Non-pigmented ciliary epithelial cell (primary cell): ENCODE results near the gene TARS3.

Experiments used
- DNase-seq: peaks from one replicate; pipeline ENCODE4 v3.0.0-alpha.2; 2010; ENCODE audit warnings: low read depth

The TARS3 gene

DNA sequence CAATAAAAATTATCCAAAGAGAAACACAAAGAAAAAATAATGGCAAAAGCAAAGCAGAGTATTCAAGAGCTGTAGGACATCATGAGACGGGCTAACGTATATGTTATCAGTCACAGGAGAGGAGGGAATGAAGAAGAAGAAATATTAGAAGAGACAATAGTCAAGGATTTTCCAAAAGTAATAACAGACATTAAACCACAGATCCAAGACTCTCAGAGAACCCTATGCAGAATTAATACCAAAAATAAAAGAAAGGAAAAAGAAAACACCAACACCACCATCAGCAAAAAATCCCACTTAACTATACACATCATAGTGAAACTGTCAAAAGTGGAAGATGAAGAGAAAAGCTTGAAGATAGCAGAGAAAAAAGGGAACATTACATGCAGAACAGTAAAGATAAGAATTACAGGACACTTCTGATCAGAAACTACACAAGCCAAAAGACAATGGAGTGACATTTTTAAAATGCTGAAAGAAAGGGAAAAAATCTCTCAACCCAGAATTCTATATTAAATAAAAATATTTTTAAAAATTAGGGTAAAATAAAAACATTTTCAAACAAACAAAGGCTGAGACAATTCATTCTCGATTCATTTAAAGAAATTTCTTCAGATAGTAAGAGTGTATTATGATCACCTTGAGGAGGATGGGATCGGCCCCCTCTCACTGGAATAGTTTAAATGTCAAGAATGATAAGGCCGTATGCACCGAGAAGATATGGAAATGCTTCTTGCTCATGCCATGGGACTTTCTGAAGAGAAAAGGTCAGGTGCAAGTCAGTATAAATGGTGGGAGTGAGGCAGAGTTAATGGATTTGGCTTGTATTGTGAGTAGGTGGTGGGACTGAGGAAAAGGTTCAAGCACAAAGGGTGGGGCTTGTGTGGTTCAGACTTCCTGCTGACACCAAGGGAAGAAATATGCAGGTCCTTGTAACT lies 100.6 kb downstream of the TARS3 start:
- no peak for DNase-seq

DNA sequence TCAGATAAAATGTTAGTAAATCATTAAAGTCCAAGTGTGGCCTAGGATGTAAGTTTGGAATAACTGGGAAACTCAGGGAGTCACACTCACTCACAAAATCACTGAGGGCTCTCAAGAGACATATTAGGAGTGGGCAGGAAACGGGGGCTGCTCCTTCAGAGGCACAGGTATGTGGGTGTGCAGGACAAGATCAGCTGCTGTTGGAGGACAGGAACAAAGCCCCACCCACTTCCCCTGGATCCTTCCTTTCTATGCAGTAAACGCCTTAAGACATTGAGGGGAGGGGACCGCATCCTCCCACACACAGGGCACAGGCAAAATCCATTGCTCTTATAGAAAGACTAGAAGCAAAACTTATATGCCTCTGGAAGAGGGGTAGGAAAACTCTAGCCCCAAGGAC lies 102.3 kb downstream of the TARS3 start:
- no peak for DNase-seq

DNA sequence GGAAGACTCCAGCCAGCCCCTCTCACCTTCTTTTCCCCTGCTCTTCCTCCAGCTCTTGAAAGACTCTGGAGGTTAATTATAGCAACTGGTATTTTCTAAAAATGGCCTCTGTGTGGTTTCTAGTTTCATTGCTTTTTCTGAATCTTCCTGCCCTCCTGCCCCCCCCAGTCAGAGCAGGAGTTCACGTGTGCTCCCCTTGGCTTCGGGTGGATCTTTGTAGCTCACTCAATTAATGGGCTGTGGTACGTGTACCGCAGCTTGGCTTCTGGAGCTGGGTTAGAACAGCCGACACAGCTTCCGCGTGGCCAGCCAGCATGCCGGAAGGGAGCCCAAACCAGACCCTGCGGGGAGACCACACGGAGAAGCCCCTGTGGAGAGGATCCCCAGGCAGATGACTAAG lies 103.6 kb downstream of the TARS3 start:
- DNase-seq: no peak

DNA sequence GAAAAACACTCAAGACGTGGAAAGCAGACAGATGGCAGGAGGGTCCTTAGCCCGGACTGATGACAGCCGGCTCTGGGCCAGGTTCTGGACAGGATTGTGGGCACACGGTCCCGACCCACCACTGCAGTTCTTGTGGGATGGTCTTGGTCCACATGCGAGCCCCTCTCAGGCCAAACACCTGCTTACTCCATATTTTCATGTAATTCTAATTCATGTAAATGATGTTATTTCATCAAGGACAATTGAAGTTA lies 104.7 kb downstream of the TARS3 start:
- DNase-seq: no peak

DNA sequence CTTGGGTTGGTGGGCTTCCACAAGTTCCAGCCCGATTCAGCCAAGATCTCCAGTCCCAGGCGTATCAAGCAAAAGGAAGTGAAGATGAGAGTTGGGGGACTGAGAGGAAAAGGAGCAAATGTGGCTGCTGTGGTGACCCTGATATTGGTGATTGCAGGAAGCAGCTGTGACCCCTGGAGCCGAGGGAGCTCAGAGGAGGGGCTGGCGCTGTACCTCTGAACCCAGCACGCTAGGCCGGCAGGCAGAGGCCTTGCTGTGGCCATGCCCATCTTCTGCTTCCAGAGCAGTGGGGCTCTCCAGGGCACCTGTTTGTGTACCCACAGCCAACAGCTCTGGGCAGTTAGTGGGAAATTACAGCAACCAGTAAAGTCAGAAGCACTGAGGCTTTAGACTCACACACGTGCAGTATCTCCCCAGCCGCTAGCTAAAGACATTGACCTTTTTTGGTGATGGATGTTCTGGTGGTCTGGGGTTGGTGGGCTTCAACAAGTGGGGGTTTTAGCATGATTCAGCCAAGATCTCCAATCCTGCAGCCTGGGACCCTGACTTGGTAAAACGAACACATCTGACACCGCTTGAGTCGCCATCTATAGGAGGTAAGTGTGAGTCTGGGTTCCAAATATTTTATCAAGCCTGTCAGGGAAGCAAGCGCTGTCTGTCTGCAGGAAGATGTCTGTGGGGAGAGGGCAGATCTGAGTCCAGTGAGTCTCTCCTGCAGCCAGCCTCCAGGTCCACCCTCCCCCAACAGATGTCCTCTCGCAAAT lies 105.2 kb downstream of the TARS3 start:
- no peak for DNase-seq

DNA sequence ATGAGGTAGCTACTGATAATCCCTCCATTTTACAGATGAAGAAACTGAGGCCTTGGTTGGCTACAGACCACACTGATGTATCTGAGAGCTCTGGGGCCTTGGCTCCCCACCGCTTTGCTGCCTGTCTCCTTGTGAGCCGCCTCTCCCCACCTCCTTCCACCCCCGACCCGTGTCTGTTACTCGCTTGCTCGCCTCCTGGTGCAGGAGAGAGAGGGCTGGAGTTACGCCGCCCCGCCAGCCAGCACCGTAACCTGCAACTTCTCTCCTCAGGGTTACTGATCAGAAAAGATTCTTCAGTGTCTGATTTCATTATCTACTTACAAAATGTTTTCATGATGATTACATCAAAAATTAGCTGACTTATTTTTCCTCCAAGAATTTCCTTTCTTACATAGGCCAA lies 106.2 kb downstream of the TARS3 start:
- DNase-seq: no peak

DNA sequence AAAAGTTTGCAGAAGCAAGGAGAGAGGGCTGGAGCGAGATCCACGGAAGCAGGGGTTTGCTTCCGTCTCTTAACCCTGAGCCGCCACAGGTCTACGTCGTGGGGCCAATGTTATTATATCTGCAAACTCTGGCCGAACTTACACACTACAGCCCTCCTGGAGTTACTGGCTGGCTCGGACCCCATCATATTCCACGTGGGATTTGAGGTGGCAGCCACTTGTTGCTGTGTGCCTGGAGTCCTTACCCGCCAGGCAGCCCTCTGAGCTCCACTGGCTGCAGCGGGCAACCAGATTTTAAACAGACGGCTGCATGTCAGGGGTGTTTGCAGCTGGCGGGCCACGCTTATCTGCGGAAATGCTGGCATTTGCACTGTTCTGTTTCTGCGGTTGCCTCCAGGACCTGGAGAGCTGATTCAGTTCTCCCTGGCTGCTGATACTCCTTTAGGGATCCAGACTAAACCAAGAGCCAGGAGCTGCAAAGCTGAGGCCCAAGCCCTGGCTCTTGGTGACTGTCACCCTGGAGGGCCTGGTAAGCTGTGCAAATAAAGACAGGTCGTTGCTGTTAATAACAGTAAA lies 106.8 kb downstream of the TARS3 start:
- no peak for DNase-seq

DNA sequence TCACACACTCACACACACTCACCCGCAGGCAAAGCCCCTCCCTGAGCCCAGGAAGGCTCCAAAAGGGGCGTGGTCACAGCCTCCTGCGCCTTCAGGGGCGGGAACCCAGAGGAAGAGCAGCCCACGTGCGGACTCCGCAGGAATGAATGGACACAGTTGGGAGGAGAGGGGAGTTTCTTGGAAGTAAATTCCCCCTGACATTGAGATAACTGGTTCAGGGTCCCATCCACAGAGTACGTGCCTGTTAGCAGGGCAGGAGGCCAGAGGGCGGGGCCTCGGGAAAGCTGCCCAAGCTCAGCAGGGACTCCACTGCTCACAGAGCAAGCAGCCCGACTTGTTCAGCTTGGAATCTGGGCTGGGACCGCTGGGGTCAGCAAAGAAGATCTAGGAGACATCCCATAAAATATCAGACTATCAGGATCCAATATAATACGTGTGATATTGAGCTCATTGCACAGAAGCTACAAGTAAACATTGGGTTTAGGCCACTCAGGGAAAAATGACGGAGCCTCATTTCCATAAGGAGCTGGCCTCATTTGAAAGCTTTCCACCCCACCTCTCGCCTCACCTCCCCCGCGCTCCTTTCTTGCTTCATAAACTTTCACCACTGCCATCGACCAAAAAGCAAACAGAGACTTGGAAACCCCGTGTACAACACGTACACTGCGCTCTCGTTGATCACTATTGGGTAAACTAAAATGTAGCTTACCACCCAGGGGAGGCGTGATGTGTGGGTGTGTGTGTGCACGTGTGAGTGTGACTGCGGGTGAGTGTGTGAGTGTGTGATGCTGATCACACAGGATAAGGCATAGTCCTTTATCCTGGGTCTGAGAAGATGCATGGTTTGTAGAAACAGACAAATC lies 108.1 kb downstream of the TARS3 start:
- no peak for DNase-seq

DNA sequence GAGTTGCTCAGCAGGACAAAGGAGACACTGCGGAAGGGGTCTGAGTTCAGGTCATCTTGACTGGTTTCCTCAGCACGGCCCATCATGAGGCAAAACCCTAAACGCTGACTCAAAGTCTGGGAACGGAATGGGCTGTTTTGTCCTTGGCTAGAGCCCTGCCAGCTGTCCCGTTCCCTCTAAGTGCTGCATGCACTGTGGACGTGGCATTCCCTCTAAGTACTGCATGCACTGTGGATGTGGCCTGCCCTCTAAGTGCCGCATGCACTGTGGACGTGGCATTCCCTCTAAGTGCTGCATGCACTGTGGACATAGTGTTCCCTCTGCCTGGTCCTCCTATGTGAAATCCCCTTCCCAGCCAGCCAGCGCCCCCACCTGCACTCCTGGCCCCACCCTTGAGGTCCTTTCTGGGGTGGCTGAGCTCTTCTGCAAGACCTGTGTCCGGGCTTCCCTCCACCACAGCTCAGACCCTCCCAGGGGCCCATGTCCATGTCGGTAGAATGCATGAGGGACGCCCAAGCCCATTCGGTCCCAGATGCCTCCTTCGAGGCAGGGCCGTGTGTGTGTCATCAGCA lies 108.8 kb downstream of the TARS3 start:
- no peak for DNase-seq

DNA sequence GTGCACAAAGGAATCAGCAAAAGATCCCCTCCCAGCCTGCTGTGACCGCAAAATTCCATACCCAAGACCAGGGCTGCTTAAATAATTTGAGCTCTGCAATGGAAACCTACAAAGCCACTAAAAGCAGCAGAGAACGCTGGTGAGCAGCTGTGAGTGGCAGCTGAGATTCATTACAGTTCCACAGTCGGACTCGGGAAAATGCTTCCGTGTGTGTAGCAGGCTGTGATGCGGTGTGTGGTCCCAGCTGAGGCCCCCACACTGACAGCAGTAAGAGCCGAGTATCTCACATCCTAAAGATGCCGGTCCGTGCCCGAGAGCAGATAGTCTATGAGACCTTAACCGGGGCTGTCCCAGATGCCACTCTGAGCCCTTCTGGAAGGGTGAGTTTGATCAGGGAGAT lies 109.5 kb downstream of the TARS3 start:
- DNase-seq: no peak

DNA sequence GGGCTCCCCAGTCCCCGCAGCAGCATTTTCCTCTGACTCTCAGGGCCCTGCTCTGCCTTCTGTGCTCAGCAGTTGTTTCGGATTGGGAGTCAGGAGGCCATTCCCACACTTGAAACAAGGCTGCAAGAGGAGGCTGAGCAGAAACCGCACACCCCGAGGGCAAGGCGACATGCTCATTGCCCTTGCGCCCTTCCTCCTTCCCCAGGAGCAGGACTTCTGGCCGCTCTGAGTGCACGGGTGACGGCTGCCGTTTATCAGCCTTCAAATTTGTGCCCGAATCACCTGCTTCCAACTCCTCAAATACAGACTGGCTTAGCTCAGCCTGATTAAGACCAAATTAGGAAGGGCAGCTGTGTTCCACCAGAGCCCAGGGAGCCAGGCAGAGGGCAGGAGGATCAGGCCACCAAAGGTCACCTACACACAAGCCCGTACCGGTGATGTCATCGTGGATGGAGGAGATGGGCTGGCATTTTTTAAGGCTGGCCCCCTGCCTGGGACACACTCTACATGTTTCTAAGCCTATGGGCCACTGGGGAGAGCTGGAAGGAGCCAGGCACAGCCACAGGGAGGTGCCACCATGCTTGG lies 110.2 kb downstream of the TARS3 start:
- DNase-seq: no peak

DNA sequence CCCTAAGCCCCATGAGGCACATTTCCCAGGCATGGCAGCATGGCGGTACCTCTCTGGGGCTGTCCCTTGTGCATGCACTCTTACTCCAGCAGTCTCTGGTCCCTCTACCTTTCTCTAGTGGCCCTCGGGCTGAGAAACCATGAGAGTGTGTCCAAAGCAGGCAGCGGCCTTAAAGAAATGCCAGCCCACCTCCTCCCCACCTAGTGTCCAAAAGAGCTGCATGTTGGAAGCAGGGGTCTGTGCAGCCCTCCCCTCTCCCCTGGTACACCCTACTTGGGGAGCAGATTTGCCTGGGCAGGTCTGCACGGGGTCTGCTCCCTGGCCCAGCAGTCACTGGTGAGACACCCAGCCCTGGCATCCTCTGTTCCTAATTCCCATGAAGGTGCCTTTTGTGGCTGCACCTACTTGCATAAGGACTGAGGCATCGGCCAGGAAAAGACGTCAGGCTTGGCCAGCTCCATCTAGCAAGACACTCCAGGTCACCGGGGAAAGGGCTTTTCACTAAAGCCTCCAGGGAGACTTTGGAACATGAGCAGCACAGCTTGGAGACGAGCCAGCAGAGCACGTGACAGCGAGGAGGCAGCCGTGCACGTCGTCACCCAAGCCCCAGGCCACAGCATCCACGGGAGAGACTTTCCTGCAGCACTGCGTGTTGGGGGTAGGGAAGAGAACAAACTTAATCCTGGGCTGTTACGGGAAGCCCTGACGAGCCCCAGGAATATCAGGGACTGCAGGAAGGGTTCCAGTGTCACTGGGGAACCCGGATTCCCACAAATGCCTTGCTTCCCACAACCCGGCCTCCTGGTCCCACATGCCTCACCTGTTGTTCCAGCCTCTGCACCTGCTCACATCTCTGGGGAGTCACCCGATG lies 110.9 kb downstream of the TARS3 start:
- no peak for DNase-seq

DNA sequence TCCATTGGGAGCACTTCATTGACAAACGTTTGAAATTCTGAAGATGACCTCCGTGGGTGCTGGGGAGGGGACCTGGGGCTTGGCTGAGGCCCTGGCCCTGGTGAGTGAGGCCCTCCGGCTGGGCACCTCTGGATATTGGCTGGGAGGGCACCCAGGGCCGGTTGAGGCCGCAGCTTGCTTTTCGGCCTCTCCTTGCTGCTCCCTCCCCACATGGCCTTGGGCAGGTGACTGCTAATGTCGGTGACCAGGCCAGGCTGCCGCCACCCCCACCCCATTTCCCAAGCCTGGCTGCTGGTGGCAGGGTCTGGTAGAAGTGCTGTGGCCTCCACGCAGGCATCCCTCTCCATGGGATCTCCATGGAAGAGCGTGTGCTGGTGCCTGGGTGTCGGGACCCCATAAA lies 111.6 kb downstream of the TARS3 start:
- DNase-seq: no peak

DNA sequence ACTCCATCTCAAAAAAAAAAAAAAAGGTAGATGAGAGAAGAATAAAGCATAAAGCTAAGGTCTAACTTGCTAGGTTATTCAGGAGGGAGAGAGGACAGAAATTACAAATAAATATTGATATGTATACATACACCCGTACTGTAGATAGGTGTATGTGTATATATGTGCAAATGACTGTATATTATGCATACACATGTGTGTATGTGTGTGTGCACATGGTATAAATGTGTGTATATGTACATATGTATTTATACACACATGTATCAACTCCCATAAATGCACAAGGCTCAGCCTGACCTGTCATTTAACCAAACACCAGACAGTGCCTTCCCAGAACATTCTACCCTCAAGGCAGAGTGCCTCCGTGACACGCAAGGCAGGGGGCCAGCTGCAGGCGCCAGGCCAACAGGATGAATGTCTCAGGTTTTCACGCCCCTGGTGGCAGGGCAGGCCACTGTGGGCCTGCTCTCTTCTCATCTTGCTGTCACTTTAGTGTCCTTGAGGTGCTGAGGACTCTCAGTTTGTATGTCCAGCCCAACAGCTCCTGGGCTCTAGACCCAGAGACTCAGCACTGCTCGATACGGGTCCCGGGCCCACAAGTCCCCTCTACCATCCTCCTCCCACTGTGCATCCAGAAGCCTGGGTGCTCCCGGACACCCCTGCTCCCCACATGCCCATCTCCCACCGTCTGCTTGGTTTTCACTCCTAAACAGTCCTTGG lies 112.5 kb downstream of the TARS3 start:
- no peak for DNase-seq

DNA sequence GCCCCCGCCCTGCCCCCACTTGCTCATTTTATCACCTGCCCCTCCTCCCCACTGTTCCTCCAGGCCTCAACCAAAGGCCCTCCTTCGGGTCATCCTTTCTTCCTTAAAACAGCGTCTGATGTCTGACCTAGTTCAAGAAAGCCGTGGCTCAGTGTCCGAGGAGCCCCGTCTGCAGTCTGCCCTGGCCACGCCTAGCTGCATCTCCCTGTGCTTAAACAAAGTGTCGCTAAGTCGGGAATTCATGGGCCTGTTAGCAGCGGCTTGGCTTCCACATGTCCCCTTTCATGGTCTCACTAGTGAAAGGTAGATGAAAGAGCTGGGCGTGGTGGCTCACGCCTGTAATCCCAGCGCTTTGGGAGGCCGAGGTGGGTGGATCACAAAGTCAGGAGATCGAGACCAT lies 113.3 kb downstream of the TARS3 start:
- no peak for DNase-seq

DNA sequence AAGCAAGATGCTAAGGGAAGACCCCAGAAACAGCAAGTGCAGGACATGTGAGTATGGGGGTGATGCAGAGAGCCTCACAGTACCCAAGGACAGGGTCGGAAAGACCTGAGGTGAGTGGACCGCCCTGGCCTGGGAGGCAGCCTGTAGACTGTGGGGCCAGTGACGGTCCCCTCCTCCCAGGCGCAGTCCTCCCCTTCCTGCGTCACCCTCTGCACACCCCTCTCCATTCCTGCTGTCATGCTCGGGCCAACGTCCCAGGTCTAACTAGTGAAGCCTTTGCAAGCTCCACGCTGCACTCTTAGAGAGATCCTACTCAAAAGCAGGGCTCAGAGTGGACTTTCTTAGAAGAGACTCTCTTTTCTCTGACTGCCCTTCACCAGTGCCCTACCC lies 113.7 kb downstream of the TARS3 start:
- DNase-seq: no peak

DNA sequence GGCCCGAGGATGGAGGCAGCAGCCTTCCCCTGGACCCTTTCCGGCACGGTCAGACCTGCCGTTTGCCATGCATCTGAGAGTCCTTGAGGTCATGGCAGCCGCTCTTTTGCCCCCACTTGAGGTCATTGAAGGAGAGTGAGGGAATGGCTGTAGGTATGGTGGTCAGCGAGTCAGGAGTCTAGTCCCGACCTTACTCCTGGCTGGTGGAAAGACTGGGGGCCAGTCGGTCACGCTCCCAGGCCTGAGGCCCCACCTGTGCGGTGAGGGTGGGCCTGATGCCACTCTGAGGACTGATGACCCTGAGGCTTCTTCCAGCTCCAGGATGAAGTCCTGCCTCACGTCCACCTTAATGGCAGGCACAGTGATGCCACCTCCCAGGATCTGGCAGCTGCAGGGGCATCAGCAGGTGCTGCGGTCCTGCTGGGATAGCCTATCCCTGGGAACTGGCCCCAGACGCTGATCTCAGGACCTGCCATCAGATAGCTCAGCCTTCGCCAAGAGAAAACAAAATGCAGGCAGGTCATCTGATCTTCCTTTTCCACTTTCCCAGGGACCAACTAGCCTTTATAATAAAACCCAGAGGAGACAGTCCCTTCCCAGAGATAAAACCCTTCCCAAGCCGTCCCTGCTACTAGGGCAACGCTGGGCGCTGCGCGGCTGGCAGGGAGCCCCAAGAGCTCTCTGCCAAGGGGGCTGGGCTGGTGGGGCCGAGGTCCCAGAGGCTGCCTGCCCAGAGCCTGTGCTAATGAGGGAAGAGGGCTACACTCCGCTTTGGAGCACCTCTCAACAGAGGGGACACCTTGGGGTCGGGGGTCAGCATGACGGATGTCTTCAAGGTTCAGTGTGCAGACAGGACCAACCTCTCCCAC lies 114.3 kb downstream of the TARS3 start:
- DNase-seq: no peak

DNA sequence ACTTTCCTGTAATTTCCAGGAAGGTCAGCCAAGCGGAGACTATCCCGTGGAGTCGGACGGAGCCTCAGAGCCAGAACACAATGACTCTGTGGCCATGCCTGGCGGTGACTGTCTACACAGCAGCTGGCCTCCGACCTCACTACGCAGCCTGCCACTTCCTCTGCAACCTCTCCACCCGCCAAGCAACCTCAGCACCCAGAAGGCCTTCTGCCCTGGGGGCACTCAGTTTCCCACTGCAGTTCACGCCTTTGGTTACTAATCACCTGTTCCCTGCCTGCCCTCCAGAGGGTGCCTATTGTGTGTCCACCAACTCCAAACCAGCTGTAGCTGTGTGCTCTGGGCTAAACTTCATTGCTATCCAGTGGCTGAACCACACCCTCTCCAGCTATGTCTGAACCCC lies 116.1 kb downstream of the TARS3 start:
- DNase-seq: no peak

DNA sequence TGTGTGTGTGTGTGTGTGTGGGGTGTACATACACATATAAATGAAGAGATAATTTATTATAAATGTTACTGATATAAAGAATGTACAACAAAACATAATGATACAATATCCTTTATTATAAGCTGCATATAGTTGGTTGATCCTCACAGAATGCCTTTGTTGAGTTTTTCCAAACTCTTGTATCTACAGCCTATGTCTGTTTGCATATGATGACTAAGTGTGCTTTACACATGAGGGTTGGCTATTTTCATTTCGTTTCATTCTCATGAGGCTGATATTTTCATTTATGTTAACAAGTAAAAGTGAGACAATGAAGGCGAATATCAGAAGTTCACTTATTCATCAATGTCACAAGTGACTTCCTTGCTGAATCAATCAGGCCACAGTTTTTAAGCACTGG lies 117.2 kb downstream of the TARS3 start:
- no peak for DNase-seq
